RPMI8226 (cell line): ENCODE measurements around the gene SLC22A2.
"Not testable (repeated sequence)": the region's sequence is repeated elsewhere in the genome, so short reads cannot be mapped to it uniquely, and the experiment has no call there.

Source experiments
- DNase-seq: peaks from one replicate; pipeline ENCODE4 v3.0.0-alpha.2; 2015

Gene SLC22A2

DNA sequence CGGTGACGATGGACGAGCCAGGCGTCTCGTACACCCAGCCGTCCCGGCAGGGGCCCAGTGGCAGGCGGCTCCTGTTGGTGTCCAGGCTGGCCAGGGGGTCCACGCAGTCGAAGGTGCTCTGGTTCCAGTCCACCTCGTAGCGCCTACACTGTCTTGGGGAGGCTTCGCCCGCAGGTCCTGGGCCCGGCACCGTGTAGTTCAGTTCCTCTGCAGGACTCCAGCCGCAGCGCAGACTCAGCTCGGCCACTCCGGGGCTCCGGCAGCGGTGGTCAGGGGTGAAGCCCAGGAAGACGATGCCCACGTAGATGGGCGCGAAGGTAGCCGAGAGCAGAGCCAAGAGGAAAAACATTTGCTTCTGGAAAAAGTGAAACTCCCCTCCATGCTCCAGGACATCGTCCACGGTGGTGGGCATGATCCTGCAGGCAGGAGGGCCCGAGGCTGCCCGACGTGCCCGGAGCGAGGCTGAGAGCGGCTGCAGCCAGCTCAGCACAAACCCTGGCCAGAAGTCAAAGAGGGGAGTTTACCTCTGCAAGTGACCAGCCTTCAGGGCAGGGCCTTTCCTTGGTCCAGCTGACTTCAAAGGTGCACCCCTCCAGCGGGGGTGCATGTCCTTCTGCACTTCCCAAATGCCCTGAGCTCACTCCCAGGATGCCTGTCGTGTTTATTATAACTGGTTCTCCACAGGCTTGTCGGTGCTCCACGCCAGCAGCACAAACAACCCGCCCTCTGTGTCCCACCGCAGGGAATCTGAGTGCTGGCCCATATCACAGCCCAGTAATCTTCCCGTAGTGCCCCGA lies at the start of gene SLC22A2:
Gene SLC22A2 (minus strand): TSS at position 476 of the 797 bp plus-strand sequence. CDS start 64 bp downstream, at position 412.
- DNase-seq = no peak

GRCh38 chr6:160305926-160306713 lies 47.5 kb upstream of the SLC22A2 start:
- no peak for DNase-seq

- DNase-seq = no peak
These were observed 45.2 kb upstream of the SLC22A2 start for GRCh38 chr6:160303806-160304205.

GRCh38 chr6:160302431-160303082 lies 43.9 kb upstream of the SLC22A2 start:
- not testable (repeated sequence) for DNase-seq

DNA sequence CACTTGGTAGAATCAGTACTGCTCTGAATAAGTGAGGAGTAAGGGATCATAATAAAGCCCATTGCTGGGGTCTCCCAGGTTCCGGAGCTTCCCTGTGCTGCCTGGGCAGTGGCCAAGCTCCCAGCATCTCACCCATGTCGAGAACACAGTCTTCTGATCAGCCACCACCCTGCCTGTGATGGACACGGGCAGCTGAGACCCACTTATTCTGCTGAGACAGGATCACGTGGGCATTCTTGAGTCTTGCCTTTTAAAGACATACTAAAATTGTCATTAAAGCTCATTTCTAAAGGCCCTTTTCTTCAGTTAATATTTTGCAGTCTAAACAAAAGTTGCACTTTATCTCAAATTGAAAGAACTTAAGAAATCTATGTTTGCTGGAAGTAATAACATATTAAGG lies 42.7 kb upstream of the SLC22A2 start:
- DNase-seq = no peak

DNA sequence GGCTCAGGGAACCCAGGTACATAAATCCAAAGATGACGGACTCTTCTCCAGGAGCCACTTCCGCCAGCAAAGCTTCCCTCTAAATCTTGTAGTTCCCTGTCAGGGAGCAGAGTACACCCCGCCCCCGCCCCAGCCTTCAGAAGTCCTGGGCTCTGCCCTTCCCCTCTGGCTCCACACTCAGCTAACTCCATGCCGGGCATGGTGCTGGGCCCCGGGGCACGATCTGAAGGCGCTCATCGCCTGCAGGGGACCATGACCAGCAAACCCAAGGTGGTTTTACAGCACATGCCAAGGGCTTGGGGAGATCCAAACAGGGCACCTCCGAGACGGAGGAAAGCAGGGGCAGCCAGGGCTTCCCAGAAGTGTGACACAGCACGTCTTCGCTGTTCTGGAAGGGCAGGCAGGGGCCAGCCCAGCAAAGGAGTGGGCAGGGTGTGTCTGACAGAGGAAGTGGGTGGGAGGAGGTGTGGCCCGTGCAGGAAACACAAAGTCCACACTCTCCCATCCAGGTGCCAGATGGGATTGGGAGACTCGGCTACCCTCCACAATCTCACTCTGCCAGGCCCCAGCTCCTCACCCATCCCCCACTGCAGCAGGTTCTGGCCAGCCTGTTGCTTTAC lies 41.6 kb upstream of the SLC22A2 start:
- no peak for DNase-seq

DNA sequence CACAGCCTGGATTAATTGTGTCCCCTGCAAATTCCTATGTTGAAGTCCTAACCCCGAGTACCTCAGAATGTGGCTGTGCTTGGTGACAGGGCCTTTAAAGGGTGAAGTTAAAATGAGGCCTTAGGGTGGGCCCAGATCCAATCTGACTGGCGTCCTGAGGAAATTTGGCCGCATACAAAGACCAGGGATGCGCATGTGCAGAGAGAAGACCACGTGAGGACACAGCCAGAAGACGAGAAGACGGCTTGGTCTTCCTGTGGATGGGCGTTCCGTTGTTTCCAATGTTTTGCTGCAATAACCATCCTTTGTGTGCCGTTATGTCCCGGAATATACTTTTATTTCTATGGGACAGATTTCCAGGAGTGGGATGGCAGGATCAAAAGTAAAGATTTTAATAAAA lies 40.9 kb upstream of the SLC22A2 start:
- no peak for DNase-seq

DNA sequence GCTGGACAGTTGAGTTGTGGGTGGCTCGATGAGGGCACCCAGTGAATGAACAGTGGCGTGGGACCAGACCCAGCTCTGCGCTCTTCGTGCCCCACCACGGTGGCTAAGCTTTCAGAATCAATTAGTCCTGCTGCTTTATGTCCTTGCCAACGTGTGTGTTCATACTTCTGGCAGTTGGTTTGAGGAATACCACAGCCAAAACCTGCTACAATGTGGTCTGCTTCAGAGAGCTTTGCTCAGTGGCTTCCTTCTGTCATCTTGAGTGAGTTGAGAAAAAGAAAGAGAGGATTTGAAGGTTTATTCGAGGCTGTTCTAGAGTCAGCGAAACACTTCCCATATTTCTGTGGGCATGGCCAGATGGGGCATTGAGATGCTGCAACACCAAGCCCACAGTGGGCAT lies 39.5 kb upstream of the SLC22A2 start:
- DNase-seq = no peak

DNA sequence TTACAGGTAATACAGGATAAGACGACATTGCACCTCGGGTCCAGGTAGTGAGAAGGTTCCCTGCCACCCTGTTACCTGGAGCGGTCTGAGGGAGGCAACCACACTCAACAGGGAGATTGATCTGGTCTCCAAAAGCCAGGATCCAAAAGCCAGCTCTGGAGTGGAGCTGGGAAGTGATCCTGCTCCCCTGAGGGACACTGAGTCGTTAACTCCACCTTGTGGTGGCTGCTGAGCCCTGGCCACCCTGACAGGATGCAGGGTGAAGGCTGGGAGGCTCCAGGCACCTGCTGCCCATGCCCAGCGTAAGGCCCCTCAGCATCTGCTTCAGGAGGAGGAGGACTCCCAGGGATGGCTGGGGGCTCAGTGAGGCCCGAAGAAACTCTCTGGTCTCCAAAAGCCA lies 38.7 kb upstream of the SLC22A2 start:
- no peak for DNase-seq

DNA sequence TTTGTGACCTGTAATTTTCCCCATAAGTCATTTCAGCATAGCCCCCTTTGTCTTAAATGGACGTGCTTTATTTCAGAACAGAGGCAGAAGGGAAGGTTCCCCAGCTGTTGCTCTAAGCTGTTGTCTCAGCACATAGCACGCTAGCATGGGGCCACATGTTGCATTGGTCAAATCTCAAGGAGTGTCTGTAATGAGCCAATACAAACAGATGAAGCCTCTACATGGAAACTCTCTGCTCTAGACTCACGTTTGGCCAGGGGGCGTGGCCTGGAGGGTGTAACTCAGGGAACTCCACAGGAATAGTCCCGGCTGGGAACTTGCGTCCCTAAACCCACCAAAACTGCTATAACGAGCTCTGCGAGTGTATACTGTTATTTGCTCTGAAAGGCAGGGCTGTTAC lies 35.2 kb upstream of the SLC22A2 start:
- no peak for DNase-seq

- no peak for DNase-seq
These were observed 27.0 kb upstream of the SLC22A2 start for GRCh38 chr6:160285541-160286105.

- no peak for DNase-seq
These were observed 26.0 kb upstream of the SLC22A2 start for GRCh38 chr6:160284575-160284974.

DNA sequence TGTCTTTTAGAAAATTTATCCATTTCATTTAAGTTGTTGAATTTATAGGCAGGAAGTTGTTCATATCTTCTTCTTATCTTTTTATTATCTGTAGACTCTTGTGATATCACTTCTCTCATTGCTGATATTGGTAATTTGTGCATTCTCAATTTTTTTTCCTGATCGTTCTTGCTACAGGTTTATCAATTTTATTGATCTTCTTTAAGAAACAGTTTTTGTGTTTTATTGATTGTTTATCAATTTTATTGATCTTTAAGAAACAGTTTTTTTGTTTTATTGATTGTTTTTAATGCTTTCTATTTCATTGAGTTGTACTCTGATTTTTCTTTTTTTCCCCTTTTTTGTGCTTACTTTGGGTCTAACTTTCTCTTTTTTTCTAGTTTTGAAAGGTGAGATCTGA lies 23.8 kb upstream of the SLC22A2 start:
- no peak for DNase-seq

DNA sequence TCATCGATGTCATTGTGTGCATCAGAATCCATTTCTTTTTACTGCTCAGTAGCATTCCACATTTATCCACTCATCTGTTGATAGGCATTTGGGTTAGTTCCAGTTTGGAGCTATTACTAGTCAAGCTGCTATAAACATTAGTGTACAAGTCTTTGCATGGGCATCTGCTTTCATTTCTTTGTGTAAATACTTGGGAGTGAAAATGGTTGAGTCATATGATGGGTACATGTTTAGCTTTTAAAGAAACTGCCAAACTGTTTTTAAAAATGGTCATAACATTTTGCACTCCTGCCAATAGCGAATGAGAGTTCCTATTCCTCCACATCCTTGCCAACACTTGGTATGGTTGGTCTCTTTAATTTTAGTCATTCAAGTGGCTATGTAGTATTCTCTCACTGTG lies 21.2 kb upstream of the SLC22A2 start:
- no peak for DNase-seq

DNA sequence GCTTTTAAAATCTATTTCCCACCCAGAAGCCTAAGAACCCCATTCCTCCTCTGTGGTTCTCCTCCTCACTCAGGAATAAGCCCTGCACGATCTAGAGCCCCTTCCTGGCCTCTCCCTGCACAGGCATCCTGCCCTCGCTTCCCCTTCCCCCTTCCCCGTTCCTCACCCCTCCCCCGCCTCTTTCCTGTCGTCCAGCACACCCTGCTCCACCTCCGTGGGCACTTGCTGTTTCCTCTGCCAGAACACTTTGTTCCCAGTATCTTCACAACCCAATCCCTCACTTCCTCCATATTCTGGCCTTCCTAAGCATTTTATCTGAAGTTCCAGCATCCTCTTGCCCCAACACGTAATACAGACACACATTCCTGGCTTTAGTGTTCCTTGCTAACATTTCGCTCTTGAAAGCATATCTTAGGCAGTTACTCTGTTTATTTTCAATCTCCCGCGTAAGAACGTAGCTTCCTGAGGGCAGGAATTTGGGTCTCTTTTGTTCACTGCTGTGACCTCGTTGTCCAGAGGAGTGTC lies 20.2 kb upstream of the SLC22A2 start:
- DNase-seq = no peak

DNA sequence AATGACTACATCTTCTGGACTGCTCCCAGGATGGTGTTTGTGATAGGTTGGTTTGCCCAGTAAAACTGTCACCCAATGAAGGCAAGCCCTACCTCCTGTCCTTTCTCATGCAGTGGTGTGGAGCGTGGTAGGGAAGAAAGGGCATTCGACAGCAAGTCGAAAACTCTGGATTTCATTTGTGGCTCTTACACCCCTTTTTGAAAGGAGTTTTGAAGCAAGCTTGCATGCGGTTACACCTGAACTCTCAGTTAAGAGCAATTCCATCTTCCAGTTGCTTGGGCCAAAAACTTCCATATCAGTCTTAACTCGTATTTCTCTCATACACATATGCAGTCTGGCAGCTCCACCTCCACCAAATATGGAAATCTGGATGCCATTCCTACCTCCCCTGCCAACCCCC lies 19.7 kb upstream of the SLC22A2 start:
- no peak for DNase-seq

- DNase-seq = no peak
These were observed 18.9 kb upstream of the SLC22A2 start for GRCh38 chr6:160277546-160277945.

DNA sequence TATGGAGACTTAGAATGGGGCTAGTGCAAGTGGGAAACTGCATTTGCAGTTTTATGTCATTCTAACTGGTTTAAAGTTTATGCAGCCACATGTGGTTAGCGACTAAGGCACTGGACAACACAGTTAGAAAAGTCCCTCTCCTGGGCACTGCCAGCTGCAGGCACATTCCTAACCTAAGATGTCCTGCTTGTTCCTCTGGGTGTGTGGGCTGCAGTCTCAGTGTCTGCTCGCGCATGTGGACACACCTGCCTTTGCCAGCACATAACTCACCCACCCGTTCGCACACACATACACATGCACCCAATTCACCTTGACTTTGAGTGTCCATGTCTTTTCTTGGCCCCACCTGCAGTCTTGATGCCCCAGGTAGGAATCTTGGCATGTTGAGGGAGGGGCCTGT lies 18.5 kb upstream of the SLC22A2 start:
- no peak for DNase-seq

DNA sequence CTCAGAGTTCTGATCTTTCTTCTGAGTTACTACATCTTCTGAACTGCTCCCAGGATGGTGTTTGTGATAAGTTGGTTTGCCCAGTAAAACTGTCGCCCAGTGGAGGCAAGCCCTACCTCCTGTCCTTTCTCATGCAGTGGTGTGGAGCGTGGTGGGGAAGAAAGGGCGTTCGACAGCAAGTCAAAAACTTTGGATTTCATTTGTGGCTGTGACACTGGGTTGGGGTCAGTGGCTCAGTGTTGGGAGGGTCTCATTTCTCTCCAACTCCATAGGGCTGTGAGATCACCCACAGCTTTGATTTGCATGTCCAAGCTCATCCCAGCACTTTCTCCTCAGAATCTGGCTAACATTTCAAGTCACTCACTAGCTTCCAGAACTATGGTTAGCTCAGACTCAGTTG lies 17.5 kb upstream of the SLC22A2 start:
- DNase-seq = no peak

GRCh38 chr6:160275511-160276003 lies 16.9 kb upstream of the SLC22A2 start:
- no peak for DNase-seq

DNA sequence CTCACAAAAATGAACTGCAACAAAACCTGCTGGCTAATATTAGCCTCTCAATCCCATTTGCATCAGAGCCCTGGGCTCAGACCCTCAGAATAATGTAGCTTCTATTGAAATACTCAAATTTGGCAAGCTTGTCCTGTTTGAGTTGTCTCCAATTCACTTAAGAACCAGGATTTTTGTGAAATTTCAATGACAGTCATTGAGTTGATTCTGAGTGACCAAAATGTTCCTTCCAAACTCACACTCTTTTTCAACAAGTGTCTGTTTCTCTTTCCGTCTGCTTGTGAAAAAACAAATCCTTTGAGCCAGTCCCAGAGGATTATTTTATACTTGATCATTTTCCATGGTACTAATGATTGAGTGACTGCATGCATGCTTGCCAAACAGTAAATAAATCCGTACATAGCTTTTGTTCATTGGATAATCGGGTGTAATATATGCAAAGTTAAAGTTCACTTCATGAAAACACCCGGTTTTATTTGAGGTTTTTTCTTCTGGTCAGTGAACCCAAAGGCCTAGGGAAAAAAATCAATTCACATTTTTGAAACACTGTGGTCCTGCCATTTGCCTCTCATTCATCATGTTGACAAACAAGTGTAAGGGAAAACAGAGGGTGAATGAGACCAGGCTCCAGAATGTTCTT lies 16.4 kb upstream of the SLC22A2 start:
- DNase-seq = no peak

- DNase-seq = no peak
These were observed 15.1 kb upstream of the SLC22A2 start for GRCh38 chr6:160273750-160274149.
